Measurements from ENCODE around the gene SLC39A12. TPM values are rescaled to one million over a fixed set of nuclear protein-coding genes. Genes with fewer than 3 reads are reported as not detected.

The SLC39A12 gene
- total and polyA plus RNA-seq, 2 of the 4 experiments (the other 2 are of a cell fraction) = not detected

GRCh38 chr10:17954861-17955260 is 3.1 kb downstream of the SLC39A12 start:
- Histone ChIP-seq H2AK9ac (replicated peaks; ENCODE audit: low read depth, low read length, poor library complexity) (no peak overlapping the region), H3K9me1 (ENCODE audit: insufficient read depth, low read length) (no peaks in the 10 kb centered on the region), H4K91ac (ENCODE audit: insufficient read depth, low read depth, low read length) (no peak overlapping the region), H2BK5ac (ENCODE audit: low read depth, low read length, poor library complexity, severe bottlenecking) (no peak overlapping the region), H4K8ac (ENCODE audit: low read depth in 2 of 2, low read length in 2 of 2) (no peak overlapping the region), H3K4me2 (ENCODE audit: low read depth, low read length) (no peak overlapping the region), H3K4me1 (ENCODE audit: control insufficient read depth, insufficient read depth, low read length) (no peaks in the 10 kb centered on the region), H3K9me3 (ENCODE audit: control insufficient read depth, insufficient read depth, low read length) (0 out of 2 replicates have a peak, but pooled peaks cover 3% of the 10 kb centered on the region), H2BK120ac (ENCODE audit: low read depth, low read length) (no peak overlapping the region), H4K5ac (ENCODE audit: low read depth, low read length) (no peak overlapping the region), H3K27ac (ENCODE audit: insufficient read depth, low read length) (no peak overlapping the region), H4K20me1 (ENCODE audit: insufficient read depth, low read length) (no peaks in the 10 kb centered on the region), H3K9ac (ENCODE audit: low read depth, low read length) (no peak overlapping the region), H3K23ac (ENCODE audit: low read depth, low read length) (no peak overlapping the region), H3K14ac (replicated peaks; ENCODE audit: low read depth, low read length) (no peak overlapping the region), H3K79me1 (ENCODE audit: low read depth in 1 of 2, low read length in 2 of 2) (no peaks in the 10 kb centered on the region), H2AK5ac (ENCODE audit: low read depth, low read length) (no peak overlapping the region), H3K4ac (ENCODE audit: low read depth, low read length) (no peak overlapping the region), H3K36me3 (ENCODE audit: control insufficient read depth, insufficient read depth, low read length) (no peaks in the 10 kb centered on the region), H2AFZ (replicated peaks; ENCODE audit: low read length, poor library complexity) (no peak overlapping the region), H3K56ac (ENCODE audit: extremely low read depth, insufficient read depth, low read length) (no peak overlapping the region), H3K4me3 (ENCODE audit: insufficient read depth, low read depth, low read length) (no peak overlapping the region), H3K27me3 (ENCODE audit: control insufficient read depth, insufficient read depth, low read length) (peaks cover 9% of the 10 kb centered on the region), H3K18ac (ENCODE audit: low read depth, low read length) (no peak overlapping the region), H2BK15ac (ENCODE audit: low read depth, low read length) (no peak overlapping the region), H2BK20ac (ENCODE audit: low read depth, low read length) (no peak overlapping the region)
- dilution Hi-C loops (cut with HindIII; ENCODE audit: low sequenced_read_pairs, unreplicated experiment) = no loop called here
- POLR2A ChIA-PET (ENCODE audit: unreplicated experiment) = no interaction called here
- TF ChIP-seq RAD21 (IDR thresholded peaks at IDR 0.05; ENCODE audit: low read length) (no peak), RFX5 (IDR thresholded peaks at IDR 0.05; ENCODE audit: low read depth, low read length) (no peak), CTCF (conservative IDR thresholded peaks at IDR 0.05; ENCODE audit: low read depth, low read length) (no peak), MAFK (IDR thresholded peaks at IDR 0.05; ENCODE audit: low read depth, low read length) (no peak), SMC3 (IDR thresholded peaks at IDR 0.05; ENCODE audit: low read depth, low read length) (no peak), MAZ (IDR thresholded peaks at IDR 0.05; ENCODE audit: borderline replicate concordance, low read depth, low read length) (no peak), POLR2A (IDR thresholded peaks at IDR 0.05; ENCODE audit: low read depth, low read length) (no peak), NFE2L2 (IDR thresholded peaks at IDR 0.05; ENCODE audit: low read depth, low read length) (no peak), ELK1 (IDR thresholded peaks at IDR 0.05; ENCODE audit: borderline replicate concordance, low read depth, low read length) (no peak), USF2 (IDR thresholded peaks at IDR 0.05; ENCODE audit: low read depth, low read length) (no peak), FOS (IDR thresholded peaks at IDR 0.05; ENCODE audit: low read depth, low read length) (no peak), BHLHE40 (IDR thresholded peaks at IDR 0.05; ENCODE audit: low read depth, low read length) (no peak), CEBPB (IDR thresholded peaks at IDR 0.05; ENCODE audit: low read depth, low read length) (no peak)
- in situ Hi-C loops (cut with MboI; ENCODE audit: low sequenced_read_pairs) = no loop called here
- no TSS peak for BruUV-seq (replicated peaks)
- intact Hi-C loops (cut with micrococcal nuclease) = no loop called here
- CTCF ChIA-PET = no interaction called here
- peak; percentile 5 for DNase-seq
- ATAC-seq (ENCODE audit: low read depth) = no peak
- 43% methylated on average over 1 of the region's 2 CpGs; no CpG with 5 or more reads in 1 of the 2 experiments for WGBS, 2 experiments (ENCODE audit: extremely low coverage in 2 of 2, insufficient read length in 1 of 2)
